ENCODE results near the gene ZNF217. TPM values are rescaled to one million over a fixed set of nuclear protein-coding genes. Genes with fewer than 3 reads are reported as not detected.
"Not testable (repeated sequence)": the region's sequence is repeated elsewhere in the genome, so short reads cannot be mapped to it uniquely, and the experiment has no call there.

Gene ZNF217
- polyA plus RNA-seq, 3 donors = 10.5 to 41.5 (median 24.4) TPM

- H3K4me1 Mint-ChIP-seq = peaks cover 36% of the 10 kb centered on the region
- no peak for DNase-seq
- H3K36me3 Mint-ChIP-seq = no peaks in the 10 kb centered on the region
- Histone ChIP-seq H3K4me3 (replicated peaks in 1 of 3; ENCODE audit: low read depth in 2 of 3, low read length in 3 of 3) (no peak overlapping the region), H4K20me1 (ENCODE audit: insufficient read depth, low read length) (no peaks in the 10 kb centered on the region), H3K36me3 (replicated peaks in 1 of 2; ENCODE audit: control insufficient read depth in 1 of 2, insufficient read depth in 2 of 2, low read length in 2 of 2) (no peaks in the 10 kb centered on the region), H3K4me1 (ENCODE audit: control insufficient read depth in 1 of 2, insufficient read depth in 2 of 2, low read length in 2 of 2) (peaks cover 37 to 42% of the 10 kb centered on the region in 2 donors), H3K9ac (ENCODE audit: insufficient read depth, low read length, poor library complexity, severe bottlenecking) (no peak overlapping the region), H3K27me3 (ENCODE audit: control insufficient read depth in 2 of 2, insufficient read depth in 2 of 2, low read length in 2 of 2) (no peaks in the 10 kb centered on the region), H3K27ac (ENCODE audit: low read depth in 1 of 2, low read length in 2 of 2) (no peak overlapping the region), H3K4me2 (replicated peaks; ENCODE audit: extremely low read depth, low read length, poor library complexity, severe bottlenecking) (no peak overlapping the region), H3K79me2 (ENCODE audit: insufficient read depth, low read length) (no peaks in the 10 kb centered on the region), H3K9me3 (replicated peaks in 1 of 2; ENCODE audit: control insufficient read depth in 1 of 2, insufficient read depth in 1 of 2, low read length in 2 of 2) (no peaks in the 10 kb centered on the region), H2AFZ (ENCODE audit: insufficient read depth, low read depth, low read length, poor library complexity, severe bottlenecking) (no peak overlapping the region)
- no CpG with 5 or more reads among the region's 2 CpGs for WGBS (ENCODE audit: insufficient coverage)
- intact Hi-C loops (cut with micrococcal nuclease) = no loop called here
- TF ChIP-seq CTCF (IDR thresholded peaks at IDR 0.05) = no peak
- H3K4me3 Mint-ChIP-seq = no peak overlapping the region
- H3K27me3 Mint-ChIP-seq (ENCODE audit: low read depth in 3 of 3) = no peaks in the 10 kb centered on the region
- no peaks in the 10 kb centered on the region for H3K9me3 Mint-ChIP-seq
- no peak overlapping the region for H3K27ac Mint-ChIP-seq
These were observed 32.9 kb upstream of the ZNF217 start for GRCh38 chr20:53626584-53626983.

DNA sequence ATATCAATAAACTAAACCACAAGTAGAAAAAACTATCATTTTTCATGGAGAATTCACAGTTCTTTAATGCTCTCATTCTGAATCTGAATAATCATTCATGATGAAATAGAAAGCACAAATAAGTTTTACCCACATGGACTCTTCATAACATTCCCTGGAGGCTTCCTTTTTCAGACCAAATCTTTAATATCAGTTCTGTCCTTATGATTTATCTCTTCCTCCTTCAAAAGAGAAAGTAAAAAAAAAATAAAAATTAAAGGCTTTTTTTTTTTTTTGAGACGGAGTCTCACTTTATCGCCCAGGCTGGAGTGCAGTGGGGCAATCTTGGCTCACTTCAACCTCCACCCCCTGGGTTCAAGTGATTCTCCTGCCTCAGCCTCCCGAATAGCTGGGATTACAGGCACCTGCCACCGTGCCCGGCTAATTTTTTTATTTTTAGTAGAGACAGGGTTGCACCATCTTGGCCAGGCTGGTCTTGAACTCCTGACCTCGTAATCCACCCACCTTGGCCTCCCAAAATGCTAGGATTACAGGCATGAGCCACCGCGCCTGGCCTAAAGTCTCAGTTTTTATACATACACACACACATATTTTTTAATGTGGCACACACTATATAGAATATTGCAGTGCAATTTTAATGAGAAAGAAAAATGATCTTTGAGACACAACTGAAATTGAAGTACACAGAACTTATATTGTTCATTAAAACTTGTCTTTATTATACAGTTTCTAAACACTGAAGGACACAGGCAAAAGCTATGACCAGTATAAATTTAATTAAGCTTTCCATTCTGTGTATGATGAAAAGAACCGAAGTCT is 31.9 kb upstream of the ZNF217 start:
- no peak for DNase-seq
- no CpG with 5 or more reads among the region's 9 CpGs for WGBS (ENCODE audit: insufficient coverage)
- peaks cover 44% of the 10 kb centered on the region for H3K4me1 Mint-ChIP-seq
- no peaks in the 10 kb centered on the region for H3K9me3 Mint-ChIP-seq
- H3K9ac ChIP-seq (ENCODE audit: insufficient read depth, low read length, poor library complexity, severe bottlenecking) = no peak overlapping the region
- no peaks in the 10 kb centered on the region for H3K9me3 ChIP-seq (replicated peaks in 1 of 2; ENCODE audit: control insufficient read depth in 1 of 2, insufficient read depth in 1 of 2, low read length in 2 of 2)
- no peaks in the 10 kb centered on the region for H3K36me3 ChIP-seq (replicated peaks in 1 of 2; ENCODE audit: control insufficient read depth in 1 of 2, insufficient read depth in 2 of 2, low read length in 2 of 2)
- no peak overlapping the region for H3K4me3 Mint-ChIP-seq
- H3K4me1 ChIP-seq (ENCODE audit: control insufficient read depth in 1 of 2, insufficient read depth in 2 of 2, low read length in 2 of 2) = peaks cover 48 to 53% of the 10 kb centered on the region in 2 donors
- H3K36me3 Mint-ChIP-seq = no peaks in the 10 kb centered on the region
- no peaks in the 10 kb centered on the region for H3K27me3 Mint-ChIP-seq (ENCODE audit: low read depth in 3 of 3)
- TF ChIP-seq CTCF (IDR thresholded peaks at IDR 0.05) = no peak
- H3K27ac ChIP-seq (ENCODE audit: low read depth in 1 of 2, low read length in 2 of 2) = peak overlapping the region in 1 of 2 donors; percentile 41
- intact Hi-C loops (cut with micrococcal nuclease) = no loop called here
- no peak overlapping the region for H3K27ac Mint-ChIP-seq
- H3K79me2 ChIP-seq (ENCODE audit: insufficient read depth, low read length) = no peaks in the 10 kb centered on the region
- H3K27me3 ChIP-seq (ENCODE audit: control insufficient read depth in 2 of 2, insufficient read depth in 2 of 2, low read length in 2 of 2) = no peaks in the 10 kb centered on the region
- no peak overlapping the region for H3K4me3 ChIP-seq (replicated peaks in 1 of 3; ENCODE audit: low read depth in 2 of 3, low read length in 3 of 3)
- no peaks in the 10 kb centered on the region for H4K20me1 ChIP-seq (ENCODE audit: insufficient read depth, low read length)
- H3K4me2 ChIP-seq (replicated peaks; ENCODE audit: extremely low read depth, low read length, poor library complexity, severe bottlenecking) = peak overlapping the region; percentile 2
- H2AFZ ChIP-seq (ENCODE audit: insufficient read depth, low read depth, low read length, poor library complexity, severe bottlenecking) = no peak overlapping the region

DNA sequence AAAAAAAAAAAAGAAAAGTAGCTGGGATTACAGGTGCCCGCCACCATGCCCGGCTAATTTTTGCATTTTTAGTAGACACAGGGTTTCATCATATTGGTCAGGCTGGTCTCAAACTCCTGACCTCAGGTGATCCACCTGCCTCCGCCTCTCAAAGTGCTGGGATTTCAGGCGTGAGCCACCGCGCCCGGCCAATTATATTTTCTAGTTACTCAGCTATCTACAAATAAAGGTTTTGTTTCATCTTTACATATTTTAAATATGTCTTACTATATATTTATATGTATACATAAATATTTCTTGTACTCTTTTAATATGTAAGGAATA is 31.2 kb upstream of the ZNF217 start:
- H3K27me3 Mint-ChIP-seq (ENCODE audit: low read depth in 3 of 3); H3K79me2 ChIP-seq (ENCODE audit: insufficient read depth, low read length); H3K4me2 ChIP-seq (replicated peaks; ENCODE audit: extremely low read depth, low read length, poor library complexity, severe bottlenecking); DNase-seq; H3K4me3 Mint-ChIP-seq; H3K27me3 ChIP-seq (ENCODE audit: control insufficient read depth in 2 of 2, insufficient read depth in 2 of 2, low read length in 2 of 2); H3K4me3 ChIP-seq (replicated peaks in 1 of 3; ENCODE audit: low read depth in 2 of 3, low read length in 3 of 3); H3K27ac Mint-ChIP-seq; H3K9me3 Mint-ChIP-seq; H2AFZ ChIP-seq (ENCODE audit: insufficient read depth, low read depth, low read length, poor library complexity, severe bottlenecking); H3K36me3 Mint-ChIP-seq; H3K9ac ChIP-seq (ENCODE audit: insufficient read depth, low read length, poor library complexity, severe bottlenecking); H3K36me3 ChIP-seq (replicated peaks in 1 of 2; ENCODE audit: control insufficient read depth in 1 of 2, insufficient read depth in 2 of 2, low read length in 2 of 2); H4K20me1 ChIP-seq (ENCODE audit: insufficient read depth, low read length); H3K9me3 ChIP-seq (replicated peaks in 1 of 2; ENCODE audit: control insufficient read depth in 1 of 2, insufficient read depth in 1 of 2, low read length in 2 of 2); H3K27ac ChIP-seq (ENCODE audit: low read depth in 1 of 2, low read length in 2 of 2): not testable (repeated sequence)
- WGBS (ENCODE audit: insufficient coverage) = 39% methylated on average over 2 of the region's 7 CpGs
- peaks cover 44% of the 10 kb centered on the region for H3K4me1 Mint-ChIP-seq
- intact Hi-C loops (cut with micrococcal nuclease) = loop anchor here in 1 of 2 donors (5.0 kb wide), 2 partner anchors 32 to 43 kb away; no protein-coding TSS in a partner anchor
- H3K4me1 ChIP-seq (ENCODE audit: control insufficient read depth in 1 of 2, insufficient read depth in 2 of 2, low read length in 2 of 2) = peaks cover 52 to 55% of the 10 kb centered on the region in 2 donors

Measured in CD14-positive monocyte (primary cell).